GM12872 (cell line): ENCODE results near the gene BAIAP2L1.

Source experiments
- TF ChIP-seq, protein P1 (sequence below): IDR thresholded peaks from 3 replicates; pipeline ENCODE4 v1.5.1; 2011; ENCODE audit warnings: low read depth, mild to moderate bottlenecking, low read length, moderate library complexity; ENCODE audit not compliant: insufficient read depth

The BAIAP2L1 gene

DNA sequence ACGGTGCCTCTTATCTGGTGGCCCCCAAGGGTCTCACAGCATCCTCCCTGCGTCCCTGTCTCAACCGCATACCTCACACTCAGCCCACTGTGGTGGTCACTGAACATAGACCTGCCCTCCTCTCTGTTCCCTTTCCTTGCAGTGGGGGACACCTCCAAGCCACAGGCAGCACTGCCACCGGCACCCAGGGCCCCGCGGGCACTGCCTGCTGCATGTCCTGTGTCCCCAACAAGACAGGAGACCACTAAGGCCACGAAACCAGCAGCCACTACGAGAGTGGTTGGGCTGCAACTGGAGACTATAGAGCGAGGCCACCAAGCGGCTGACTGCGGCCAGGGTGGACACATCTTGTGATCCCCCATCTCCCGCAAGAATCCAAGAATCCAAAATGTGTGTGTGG, 104.1 kb downstream of the BAIAP2L1 start:
- TF ChIP-seq, protein P1, sequence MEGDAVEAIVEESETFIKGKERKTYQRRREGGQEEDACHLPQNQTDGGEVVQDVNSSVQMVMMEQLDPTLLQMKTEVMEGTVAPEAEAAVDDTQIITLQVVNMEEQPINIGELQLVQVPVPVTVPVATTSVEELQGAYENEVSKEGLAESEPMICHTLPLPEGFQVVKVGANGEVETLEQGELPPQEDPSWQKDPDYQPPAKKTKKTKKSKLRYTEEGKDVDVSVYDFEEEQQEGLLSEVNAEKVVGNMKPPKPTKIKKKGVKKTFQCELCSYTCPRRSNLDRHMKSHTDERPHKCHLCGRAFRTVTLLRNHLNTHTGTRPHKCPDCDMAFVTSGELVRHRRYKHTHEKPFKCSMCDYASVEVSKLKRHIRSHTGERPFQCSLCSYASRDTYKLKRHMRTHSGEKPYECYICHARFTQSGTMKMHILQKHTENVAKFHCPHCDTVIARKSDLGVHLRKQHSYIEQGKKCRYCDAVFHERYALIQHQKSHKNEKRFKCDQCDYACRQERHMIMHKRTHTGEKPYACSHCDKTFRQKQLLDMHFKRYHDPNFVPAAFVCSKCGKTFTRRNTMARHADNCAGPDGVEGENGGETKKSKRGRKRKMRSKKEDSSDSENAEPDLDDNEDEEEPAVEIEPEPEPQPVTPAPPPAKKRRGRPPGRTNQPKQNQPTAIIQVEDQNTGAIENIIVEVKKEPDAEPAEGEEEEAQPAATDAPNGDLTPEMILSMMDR: no peak

DNA sequence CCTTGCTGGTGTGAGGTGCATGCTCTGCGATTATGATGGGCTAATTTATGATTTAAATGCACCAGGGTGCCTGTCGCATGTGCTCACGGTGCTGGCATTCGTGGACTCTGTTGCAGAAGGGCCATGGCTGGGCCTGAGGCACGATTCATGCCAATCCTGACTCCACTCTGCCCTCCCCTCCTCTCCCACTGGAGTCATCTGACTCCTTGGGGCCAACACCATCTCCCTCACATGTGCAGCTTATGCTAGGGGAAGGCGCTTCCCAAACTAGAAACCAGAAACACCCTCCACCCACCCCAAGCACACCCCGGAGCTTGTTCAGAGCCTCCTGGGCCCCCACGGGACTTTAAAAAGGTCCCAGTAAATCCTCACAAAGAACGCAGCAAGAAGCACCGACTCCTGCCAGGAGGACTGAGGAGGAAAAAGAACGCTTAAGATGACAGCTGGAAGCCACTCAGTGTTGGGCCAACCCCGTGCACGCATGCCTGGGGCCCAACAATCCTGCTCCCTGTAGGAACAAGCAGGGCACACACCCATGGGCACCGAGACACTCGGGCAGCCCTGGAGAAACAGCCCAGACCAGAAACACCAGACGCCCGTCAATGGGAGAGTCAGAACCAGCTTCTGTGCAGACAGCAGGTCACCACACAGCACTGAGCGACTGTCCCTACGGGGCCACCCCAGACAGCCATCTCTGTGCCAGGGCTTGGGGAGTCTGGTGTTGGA, 105.3 kb downstream of the BAIAP2L1 start:
- TF ChIP-seq, protein P1: no peak; the same call in 2 of the 3 replicates

DNA sequence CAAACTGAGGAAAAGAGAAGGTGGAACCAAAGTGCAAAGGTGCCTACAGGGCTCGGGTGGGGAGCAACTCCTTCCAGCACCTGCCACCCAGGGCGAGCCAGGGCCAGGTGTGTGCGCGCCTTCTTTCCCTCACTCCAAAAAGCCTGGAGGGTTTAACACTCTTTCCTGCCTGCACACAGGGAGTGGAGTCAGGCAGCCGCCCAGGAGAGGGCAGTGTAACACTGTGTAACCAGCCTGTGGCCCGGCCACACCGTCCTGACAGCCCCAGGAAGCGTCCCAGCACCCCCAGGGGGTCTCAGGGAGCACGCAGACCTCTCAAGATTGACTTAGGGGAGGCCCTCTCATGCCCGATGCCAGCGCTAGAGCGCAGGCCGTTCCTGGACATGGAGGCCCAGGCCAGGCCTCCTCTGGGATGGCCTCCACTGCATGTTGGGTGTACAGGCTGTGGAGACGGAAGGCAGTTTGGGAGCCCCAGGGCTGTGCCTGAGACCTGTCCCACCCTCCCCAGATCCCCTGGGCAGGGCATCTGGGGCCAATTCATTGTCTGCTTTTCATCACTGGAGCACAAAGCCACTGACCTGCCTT, 106.0 kb downstream of the BAIAP2L1 start:
- TF ChIP-seq, protein P1: peak; percentile 63

DNA sequence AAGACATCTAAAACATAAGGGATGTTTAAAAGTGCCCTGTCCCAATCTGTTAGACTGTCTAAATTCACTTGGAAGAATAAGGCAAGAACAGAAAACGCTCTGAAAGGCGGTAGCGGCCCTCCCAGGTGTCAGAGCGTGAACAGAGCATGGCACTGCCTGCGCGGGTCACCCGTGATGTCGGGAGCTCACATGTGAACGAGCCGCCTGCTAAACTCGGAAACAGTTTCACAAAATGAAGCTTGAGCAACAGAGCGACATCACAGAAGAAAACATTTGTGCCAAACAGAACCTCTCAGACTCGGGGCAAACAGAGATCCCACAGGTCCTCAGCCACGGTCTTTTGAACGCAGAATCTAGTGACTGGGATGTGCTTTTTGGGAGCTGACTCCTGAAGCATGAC, 106.6 kb downstream of the BAIAP2L1 start:
- TF ChIP-seq, protein P1: no peak

DNA sequence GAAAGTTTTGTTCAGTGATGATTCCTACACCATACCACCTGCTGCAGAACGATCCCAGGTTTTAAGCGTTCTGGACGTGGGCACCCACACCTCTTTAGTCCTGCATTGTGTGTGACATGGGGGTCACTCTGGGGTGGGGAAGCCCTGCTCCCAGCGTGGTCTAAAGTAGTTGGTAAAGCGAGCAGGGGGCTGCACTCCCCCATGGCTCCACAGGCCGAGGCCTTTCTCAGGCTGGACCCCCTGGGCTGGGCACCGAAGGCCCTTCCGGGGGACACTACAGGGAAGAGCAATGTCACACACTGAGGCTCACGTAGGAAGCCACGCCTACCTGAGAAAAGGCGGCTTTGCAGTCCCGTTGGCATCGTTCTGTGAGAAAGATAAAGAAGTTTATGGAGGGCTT, 107.1 kb downstream of the BAIAP2L1 start:
- TF ChIP-seq, protein P1: no peak

DNA sequence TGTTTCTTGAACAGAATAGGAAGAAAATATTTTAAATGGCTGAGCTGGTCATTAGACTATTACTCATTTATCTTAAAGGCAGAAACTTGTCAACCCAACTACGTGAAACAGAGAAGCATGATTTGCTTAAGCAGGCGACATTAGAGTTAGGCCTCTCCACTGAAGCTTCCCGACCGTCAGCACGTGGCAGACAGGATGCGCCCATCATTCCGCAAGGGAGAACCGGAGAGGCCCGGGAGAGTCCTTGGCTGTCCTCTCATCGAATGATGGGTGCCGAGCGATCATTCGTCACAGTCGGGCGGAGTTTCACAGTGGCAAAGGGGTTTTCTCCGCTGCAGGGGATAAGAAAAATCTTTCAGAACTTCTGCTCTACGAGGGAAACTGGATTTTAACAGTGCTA, 107.6 kb downstream of the BAIAP2L1 start:
- TF ChIP-seq, protein P1: no peak

DNA sequence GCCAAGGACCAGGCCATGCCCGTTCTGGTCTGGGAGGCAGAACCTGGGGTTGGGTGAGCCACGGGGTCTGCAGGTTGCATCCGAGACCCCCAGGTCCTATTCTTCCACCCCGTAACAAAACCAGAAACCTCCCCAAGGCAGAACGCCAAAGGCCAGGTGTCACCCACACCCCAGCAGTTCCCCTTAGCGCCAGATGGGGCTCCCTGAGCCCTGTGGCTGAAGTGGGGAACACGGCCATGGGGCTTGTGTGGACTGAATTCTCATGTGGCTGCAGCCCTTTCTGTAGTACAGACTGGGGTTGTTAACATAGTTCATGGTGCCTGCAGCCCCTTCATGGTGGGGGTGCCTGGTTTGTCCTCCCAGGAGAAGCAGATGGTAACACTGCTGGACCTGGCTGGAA, 109.2 kb downstream of the BAIAP2L1 start:
- TF ChIP-seq, protein P1: peak; percentile 41; the same call in 2 of the 3 replicates
